ENCODE results near the gene MSL1.
A peak's percentile ranks its signal among the peaks of the same experiment; 100 is the strongest.

DNA sequence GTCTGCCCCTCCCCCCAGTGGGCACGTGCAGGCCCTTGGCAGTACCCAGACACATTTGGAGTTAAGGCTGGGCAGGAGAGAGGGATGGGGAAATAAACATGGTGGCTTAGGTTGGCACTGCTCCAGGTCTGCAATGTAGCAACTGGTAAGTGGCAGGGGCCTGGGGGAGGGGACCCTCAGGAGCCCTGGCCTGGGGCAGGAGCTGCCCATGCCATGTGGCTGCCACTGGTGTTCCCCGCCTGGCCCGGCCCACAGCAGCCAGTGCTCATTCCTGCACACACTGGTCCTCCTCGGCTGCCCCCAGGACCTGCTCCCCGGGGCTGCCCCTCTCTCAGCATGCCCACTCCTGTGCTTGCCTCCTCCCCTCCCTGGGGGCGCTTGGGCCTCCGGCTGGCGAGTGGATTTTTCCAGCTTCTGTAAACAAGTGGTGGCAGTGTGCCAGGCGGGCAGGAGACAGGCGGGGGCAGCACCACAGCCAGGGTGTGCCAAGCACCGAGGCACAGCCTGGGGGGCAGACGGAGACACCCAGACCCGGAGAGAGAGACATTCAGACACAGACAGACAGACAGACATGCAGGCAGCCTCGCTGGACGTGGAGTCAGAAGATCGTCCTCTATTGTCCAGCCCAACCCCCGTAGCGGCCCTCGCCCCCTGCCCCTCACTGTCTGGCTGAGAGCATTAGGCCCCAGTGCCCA lies 49.6 kb upstream of the MSL1 start:
- TF ChIP-seq, protein P1, sequence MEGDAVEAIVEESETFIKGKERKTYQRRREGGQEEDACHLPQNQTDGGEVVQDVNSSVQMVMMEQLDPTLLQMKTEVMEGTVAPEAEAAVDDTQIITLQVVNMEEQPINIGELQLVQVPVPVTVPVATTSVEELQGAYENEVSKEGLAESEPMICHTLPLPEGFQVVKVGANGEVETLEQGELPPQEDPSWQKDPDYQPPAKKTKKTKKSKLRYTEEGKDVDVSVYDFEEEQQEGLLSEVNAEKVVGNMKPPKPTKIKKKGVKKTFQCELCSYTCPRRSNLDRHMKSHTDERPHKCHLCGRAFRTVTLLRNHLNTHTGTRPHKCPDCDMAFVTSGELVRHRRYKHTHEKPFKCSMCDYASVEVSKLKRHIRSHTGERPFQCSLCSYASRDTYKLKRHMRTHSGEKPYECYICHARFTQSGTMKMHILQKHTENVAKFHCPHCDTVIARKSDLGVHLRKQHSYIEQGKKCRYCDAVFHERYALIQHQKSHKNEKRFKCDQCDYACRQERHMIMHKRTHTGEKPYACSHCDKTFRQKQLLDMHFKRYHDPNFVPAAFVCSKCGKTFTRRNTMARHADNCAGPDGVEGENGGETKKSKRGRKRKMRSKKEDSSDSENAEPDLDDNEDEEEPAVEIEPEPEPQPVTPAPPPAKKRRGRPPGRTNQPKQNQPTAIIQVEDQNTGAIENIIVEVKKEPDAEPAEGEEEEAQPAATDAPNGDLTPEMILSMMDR (IDR thresholded peaks at IDR 0.05): peak in 1 of 7 experiments; percentile 6
- TF ChIP-seq POLR2A (IDR thresholded peaks at IDR 0.05) (no peak), EP300 (IDR thresholded peaks at IDR 0.05) (no peak)
